ENCODE data around the gene ATRIP.

DNA sequence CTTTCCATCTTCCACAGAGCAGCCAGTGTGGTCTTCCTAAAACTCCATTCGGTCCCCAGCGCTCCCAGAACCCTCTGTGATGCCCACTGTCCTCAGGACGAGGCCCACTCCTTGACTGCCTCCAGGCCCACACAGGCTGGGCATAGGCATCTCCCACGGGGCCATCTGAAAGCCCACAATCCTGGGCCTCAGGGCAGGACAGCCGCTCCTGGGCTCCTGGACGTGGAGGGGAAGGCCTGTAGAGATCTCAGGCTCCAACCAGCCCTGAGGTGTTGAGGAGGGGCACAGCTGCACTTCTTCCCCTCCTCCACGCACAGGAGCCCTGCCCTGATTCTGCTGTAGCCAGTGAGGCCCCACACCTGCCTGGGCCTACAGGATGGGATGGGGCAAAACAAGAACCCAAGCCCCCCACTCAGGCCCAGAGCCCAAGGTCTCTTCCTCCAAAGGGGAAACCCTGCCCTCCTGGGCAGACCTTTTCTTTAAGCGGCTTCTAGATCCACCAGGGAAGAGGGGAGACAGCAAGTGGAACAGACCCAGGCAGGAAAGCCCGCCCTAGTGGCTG is 31.5 kb downstream of the ATRIP start:
- TF ChIP-seq EZH2phosphoT487 (IDR thresholded peaks at IDR 0.05; ENCODE audit: insufficient read depth, low read depth) (no peak), EZH2 (IDR thresholded peaks at IDR 0.05; ENCODE audit: insufficient read depth, poor library complexity, severe bottlenecking) (no peak)
